Body of pancreas (tissue), 4 donors: ENCODE results near the gene ARRDC2. TPM values are rescaled to one million over a fixed set of nuclear protein-coding genes. Genes with fewer than 3 reads are reported as not detected.

Experiments
- ATAC-seq: fragments of 150-250 bp; one replicate; pipeline ENCODE4 v1.9.1; 2016
- DNase-seq, 4 donors: peaks; one replicate each; pipeline ENCODE4 v3.0.0-alpha.2; 2019
- H3K27ac ChIP-seq, 4 donors: fragments of 200-600 bp; sonication (generic); 1 replicate in 3 of 4; 2 replicates in 1 of 4; pipeline versions ENCODE4 v1.5.1 to v1.6.1; 2016 to 2019; ENCODE audit warnings: mild to moderate bottlenecking in 1 of 4, mixed read lengths in 1 of 4, moderate library complexity in 1 of 4
- H3K27me3 ChIP-seq, 2 donors: fragments of 200-600 bp; sonication (generic); one replicate each; pipeline ENCODE4 v1.6.0; 2016; ENCODE audit warnings: mild to moderate bottlenecking in 1 of 2
- H3K36me3 ChIP-seq, 2 donors: fragments of 200-600 bp; sonication (generic); replicated peaks in 1 of 2; 2 replicates each; pipeline ENCODE4 v1.5.1; 2016; ENCODE audit warnings: low read depth in 2 of 2; ENCODE audit not compliant: insufficient read depth in 1 of 2
- H3K4me1 ChIP-seq: fragments of 200-600 bp; sonication (generic); one replicate; pipeline ENCODE4 v1.6.0; 2016
- H3K4me3 ChIP-seq, 2 donors: fragments of 200-600 bp; sonication (generic); 1 replicate in 1 of 2; 2 replicates in 1 of 2; pipeline ENCODE4 v1.5.1; 2016 to 2019
- H3K9me3 ChIP-seq, 3 donors: fragments of 200-600 bp; sonication (generic); 1 replicate in 2 of 3; 2 replicates in 1 of 3; pipeline ENCODE4 v1.5.1; 2016
- CTCF ChIP-seq, 7 experiments: fragments of 450-650 bp in 4 of 7; fragments of 200-600 bp in 3 of 7; sonication (generic) in 3 of 7; IDR thresholded peaks; one replicate each; pipeline ENCODE4 v1.5.1; 2016 to 2019; ENCODE audit warnings: antibody characterized with exemption in 7 of 7
- POLR2A ChIP-seq, 3 donors: fragments of 450-650 bp; IDR thresholded peaks; one replicate each; pipeline ENCODE4 v1.6.1; 2016; ENCODE audit warnings: antibody characterized with exemption in 3 of 3, mild to moderate bottlenecking in 2 of 3
- WGBS, 2 donors: methylation state at CpG; one replicate each; pipeline ENCODE4 v1.1.5; 2017; 5-methylcytosine and 5-hydroxymethylcytosine counted together
- intact Hi-C: fragments of 100-400 bp; cut with DNase I; formaldehyde crosslinking; loops from one replicate; pipeline ENCODE4 v1.15.1; 2023
- total RNA-seq, 2 donors: library from RNA; depleted of rRNA; stranded (reverse); fragments of >200 nt; gene quantifications; one replicate each; pipeline ENCODE4 v1.1.0, GENCODE V29; 2016

ARRDC2 gene
- total RNA-seq, 2 donors from 2014 or later: 23.1 to 30.1 TPM

DNA sequence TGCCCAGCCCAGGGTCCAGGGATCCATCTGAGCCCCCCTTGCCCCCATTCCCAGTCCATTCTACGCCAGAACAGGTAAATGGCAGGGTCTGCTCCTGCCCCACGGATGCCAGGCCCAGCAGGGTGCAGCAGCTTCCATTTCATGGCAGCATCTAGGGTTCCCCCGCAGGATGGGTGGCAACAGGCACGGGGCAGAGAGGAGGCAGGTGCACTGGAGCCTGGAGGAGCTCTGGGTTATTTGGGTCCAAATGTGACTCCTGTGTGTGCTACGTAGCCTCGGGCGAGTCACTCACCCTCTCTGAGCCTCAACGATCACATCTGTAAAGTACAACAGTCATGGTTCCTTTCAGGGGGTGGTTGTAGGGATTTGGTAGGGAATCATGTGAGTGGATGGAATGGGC, 51.3 kb downstream of the ARRDC2 start:
- H3K4me3 ChIP-seq: no peak overlapping the region
- no peaks in the 10 kb centered on the region for H3K9me3 ChIP-seq
- no peak for DNase-seq
- no peak overlapping the region for H3K27ac ChIP-seq
- H3K4me1 ChIP-seq: peaks cover 13% of the 10 kb centered on the region
- ATAC-seq: no peak
- WGBS, 2 donors: 44 to 53% methylated on average over 6 to 8 of the region's 8 CpGs
- no peak for TF ChIP-seq CTCF (IDR thresholded peaks at IDR 0.05)
- intact Hi-C loops: loop anchor here (2.0 kb wide), 1 partner anchor 50 kb away; the partner anchor contains the start of gene ARRDC2
- H3K36me3 ChIP-seq: no peaks in the 10 kb centered on the region
- no peaks in the 10 kb centered on the region for H3K27me3 ChIP-seq

DNA sequence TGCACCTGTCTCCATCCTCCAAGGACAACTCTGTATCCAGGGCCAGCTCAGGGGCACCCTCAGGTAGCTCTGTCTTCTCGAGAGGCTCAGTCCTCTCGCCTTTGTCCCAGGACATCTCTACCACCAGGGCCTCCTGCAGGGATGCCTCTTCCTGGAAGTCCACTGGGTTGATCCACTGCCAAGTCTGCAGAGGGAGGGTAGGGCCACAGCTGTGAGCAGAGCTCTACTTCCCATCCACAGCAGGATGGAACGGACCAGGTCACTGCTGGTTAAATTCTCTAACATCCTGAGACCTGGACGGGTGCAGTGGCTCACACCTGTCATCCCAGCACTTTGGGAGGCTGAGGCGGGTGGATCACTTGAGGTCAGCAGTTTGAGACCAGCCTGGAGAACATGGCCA, 51.9 kb downstream of the ARRDC2 start:
- ATAC-seq: no peak
- Histone ChIP-seq H3K27ac (no peak overlapping the region), H3K4me3 (no peak overlapping the region), H3K4me1 (peaks cover 13% of the 10 kb centered on the region), H3K27me3 (no peaks in the 10 kb centered on the region), H3K36me3 (no peaks in the 10 kb centered on the region), H3K9me3 (no peaks in the 10 kb centered on the region)
- intact Hi-C loops: loop anchor here (2.0 to 5.0 kb wide), 2 partner anchors 51 to 118 kb away; partner anchors contain the start of gene ARRDC2
- WGBS, 2 donors: 71 to 80% methylated on average over 3 to 5 of the region's 5 CpGs
- DNase-seq: no peak
- TF ChIP-seq CTCF (IDR thresholded peaks at IDR 0.05): no peak
- TF ChIP-seq POLR2A (IDR thresholded peaks at IDR 0.05): no peak

DNA sequence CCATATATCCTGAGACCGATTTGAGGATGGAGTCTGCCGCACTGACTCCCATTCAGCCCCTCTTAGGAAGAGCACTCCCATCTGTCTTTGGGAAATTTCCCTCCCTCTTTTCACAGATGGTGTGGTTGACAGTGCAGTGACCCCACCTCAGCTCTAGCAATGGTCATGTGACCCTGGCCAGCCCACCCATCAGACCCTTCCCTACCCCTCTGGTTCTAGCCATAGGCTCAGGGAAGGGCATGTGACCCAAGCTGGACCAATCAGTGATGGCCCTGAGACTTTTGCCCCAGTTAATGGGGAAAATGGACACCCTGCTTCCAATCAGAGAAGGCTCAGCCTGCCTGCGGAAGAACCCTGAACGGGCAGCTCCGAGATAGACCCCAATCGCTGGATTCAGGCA, 52.5 kb downstream of the ARRDC2 start:
- Histone ChIP-seq H3K4me1 (peaks cover 13% of the 10 kb centered on the region), H3K27me3 (no peaks in the 10 kb centered on the region), H3K9me3 (no peaks in the 10 kb centered on the region), H3K36me3 (no peaks in the 10 kb centered on the region), H3K4me3 (no peak overlapping the region), H3K27ac (no peak overlapping the region)
- DNase-seq (no peak), ATAC-seq (no peak)
- WGBS, 2 donors: 68 to 70% methylated on average over 4 to 6 of the region's 6 CpGs
- intact Hi-C loops: loop anchor here (5.0 kb wide), 1 partner anchor 118 kb away; no protein-coding TSS in a partner anchor
- TF ChIP-seq CTCF (IDR thresholded peaks at IDR 0.05) (no peak), POLR2A (IDR thresholded peaks at IDR 0.05) (no peak)

- DNase-seq (no peak), ATAC-seq (no peak)
- intact Hi-C loops: loop anchor here (5.0 kb wide), 1 partner anchor 120 kb away; no protein-coding TSS in a partner anchor
- H3K9me3 ChIP-seq: no peaks in the 10 kb centered on the region
- no peak for TF ChIP-seq CTCF (IDR thresholded peaks at IDR 0.05)
- TF ChIP-seq POLR2A (IDR thresholded peaks at IDR 0.05): no peak
- no peak overlapping the region for H3K4me3 ChIP-seq
- H3K36me3 ChIP-seq: no peaks in the 10 kb centered on the region
- peaks cover 13% of the 10 kb centered on the region for H3K4me1 ChIP-seq
- WGBS, 2 donors: 43 to 45% methylated on average over 8 of the region's 8 CpGs
- no peaks in the 10 kb centered on the region for H3K27me3 ChIP-seq
- H3K27ac ChIP-seq: no peak overlapping the region
Measured at GRCh38 chr19:18062028-18062427, 54.1 kb downstream of the ARRDC2 start.

GRCh38 chr19:18063463-18063862, 55.5 kb downstream of the ARRDC2 start:
- no peak for TF ChIP-seq CTCF (IDR thresholded peaks at IDR 0.05)
- TF ChIP-seq POLR2A (IDR thresholded peaks at IDR 0.05): no peak
- no peaks in the 10 kb centered on the region for H3K9me3 ChIP-seq
- H3K27me3 ChIP-seq: no peaks in the 10 kb centered on the region
- DNase-seq: no peak
- H3K4me3 ChIP-seq: no peak overlapping the region
- 66 to 70% methylated on average over 5 of the region's 5 CpGs for WGBS, 2 donors
- no peak overlapping the region for H3K27ac ChIP-seq
- intact Hi-C loops: loop anchor here (5.0 kb wide), 1 partner anchor 121 kb away; no protein-coding TSS in a partner anchor
- peaks cover 3% of the 10 kb centered on the region for H3K4me1 ChIP-seq
- H3K36me3 ChIP-seq: no peaks in the 10 kb centered on the region
- ATAC-seq: no peak
